Parathyroid adenoma (tissue), 2 donors: ENCODE measurements around the gene SEPTIN2.

Experiments
- H2AFZ ChIP-seq: fragments of 300-600 bp; sonication (generic); one replicate; pipeline ENCODE4 v1.7.0; 2017; ENCODE audit warnings: antibody characterized with exemption, mild to moderate bottlenecking
- H3K27ac ChIP-seq: fragments of 300-600 bp; sonication (generic); one replicate; pipeline ENCODE4 v1.7.0; 2017
- H3K27me3 ChIP-seq: fragments of 300-600 bp; sonication (generic); one replicate; pipeline ENCODE4 v1.7.0; 2017; ENCODE audit warnings: low read length; ENCODE audit not compliant: control insufficient read depth, insufficient read depth
- H3K36me3 ChIP-seq: fragments of 300-600 bp; sonication (generic); one replicate; pipeline ENCODE4 v1.7.0; 2017; ENCODE audit warnings: low read length; ENCODE audit not compliant: control insufficient read depth, insufficient read depth
- H3K4me1 ChIP-seq: fragments of 300-600 bp; sonication (generic); one replicate; pipeline ENCODE4 v1.7.0; 2017; ENCODE audit warnings: control low read depth
- H3K4me2 ChIP-seq: fragments of 300-600 bp; sonication (generic); one replicate; pipeline ENCODE4 v1.7.0; 2017; ENCODE audit warnings: low read length
- H3K4me3 ChIP-seq: fragments of 300-600 bp; sonication (generic); one replicate; pipeline ENCODE4 v1.7.0; 2017; ENCODE audit warnings: low read depth, low read length
- H3K79me2 ChIP-seq: fragments of 300-600 bp; sonication (generic); one replicate; pipeline ENCODE4 v1.7.0; 2017; ENCODE audit warnings: control low read depth
- H3K9ac ChIP-seq: fragments of 300-600 bp; sonication (generic); one replicate; pipeline ENCODE4 v1.7.0; 2017; ENCODE audit warnings: mild to moderate bottlenecking
- H3K9me3 ChIP-seq: fragments of 300-600 bp; sonication (generic); one replicate; pipeline ENCODE4 v1.7.0; 2017; ENCODE audit warnings: low read length; ENCODE audit not compliant: control insufficient read depth
- TF ChIP-seq, protein P1 (sequence below): fragments of 300-600 bp; sonication (generic); IDR thresholded peaks from one replicate; pipeline ENCODE4 v1.7.0; 2017; ENCODE audit warnings: antibody characterized with exemption, mild to moderate bottlenecking
- donor health status: primary hyperparathyroidism.

The SEPTIN2 gene

DNA sequence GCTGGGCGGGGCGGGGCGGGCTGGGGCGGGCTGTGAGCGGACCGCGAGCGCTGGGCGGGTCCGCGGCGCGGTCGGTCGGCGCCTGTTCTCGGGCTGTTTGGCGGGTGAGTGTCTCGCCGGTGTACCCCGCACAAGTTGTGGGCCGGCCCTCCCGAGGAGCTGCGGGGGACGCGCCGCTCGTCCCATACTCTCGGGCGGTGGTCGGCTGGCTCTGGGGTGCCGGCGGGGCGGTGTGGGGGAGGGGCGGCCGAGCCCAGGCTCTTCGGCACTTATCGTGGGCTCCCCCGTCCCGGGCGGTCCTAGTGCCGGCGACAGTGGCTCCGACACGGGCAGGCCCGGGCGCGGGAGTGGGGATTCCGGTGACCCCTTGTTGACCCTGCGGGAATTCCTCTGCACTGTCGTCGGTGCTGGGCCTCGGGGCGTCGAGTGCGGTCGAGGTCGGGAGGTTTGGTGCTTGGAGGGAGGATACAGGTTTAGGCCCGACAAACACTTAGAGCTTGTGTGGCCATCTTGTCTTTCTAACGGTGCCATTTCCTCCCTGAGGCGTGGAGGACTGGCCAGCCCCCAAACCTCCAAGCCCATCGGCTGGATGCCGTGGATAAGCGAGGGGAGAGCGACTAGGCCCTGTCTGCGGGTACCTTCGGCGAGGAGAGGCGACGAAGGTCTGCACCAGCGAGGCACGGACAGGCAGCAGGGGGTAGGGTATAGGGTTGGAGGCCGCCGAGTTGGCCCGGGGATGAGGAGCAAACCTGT, at the start of gene SEPTIN2:
SEPTIN2 (plus strand) TSS at position 47 of the 753 bp plus-strand sequence. CDS start 8,308 bp downstream, outside the sequence.
- Histone ChIP-seq H3K79me2 (peaks cover 67% of the 10 kb centered on the region), H3K4me2 (peak within 1 kb of the TSS; percentile 88), H3K9me3 (no peaks in the 10 kb centered on the region), H3K27ac (peak within 1 kb of the TSS; percentile 97), H3K4me1 (peaks cover 19% of the 10 kb centered on the region), H2AFZ (peak within 1 kb of the TSS; percentile 71), H3K27me3 (no peaks in the 10 kb centered on the region), H3K36me3 (no peaks in the 10 kb centered on the region), H3K4me3 (peak within 1 kb of the TSS; percentile 91), H3K9ac (peak within 1 kb of the TSS; percentile 73)
- TF ChIP-seq, protein P1, sequence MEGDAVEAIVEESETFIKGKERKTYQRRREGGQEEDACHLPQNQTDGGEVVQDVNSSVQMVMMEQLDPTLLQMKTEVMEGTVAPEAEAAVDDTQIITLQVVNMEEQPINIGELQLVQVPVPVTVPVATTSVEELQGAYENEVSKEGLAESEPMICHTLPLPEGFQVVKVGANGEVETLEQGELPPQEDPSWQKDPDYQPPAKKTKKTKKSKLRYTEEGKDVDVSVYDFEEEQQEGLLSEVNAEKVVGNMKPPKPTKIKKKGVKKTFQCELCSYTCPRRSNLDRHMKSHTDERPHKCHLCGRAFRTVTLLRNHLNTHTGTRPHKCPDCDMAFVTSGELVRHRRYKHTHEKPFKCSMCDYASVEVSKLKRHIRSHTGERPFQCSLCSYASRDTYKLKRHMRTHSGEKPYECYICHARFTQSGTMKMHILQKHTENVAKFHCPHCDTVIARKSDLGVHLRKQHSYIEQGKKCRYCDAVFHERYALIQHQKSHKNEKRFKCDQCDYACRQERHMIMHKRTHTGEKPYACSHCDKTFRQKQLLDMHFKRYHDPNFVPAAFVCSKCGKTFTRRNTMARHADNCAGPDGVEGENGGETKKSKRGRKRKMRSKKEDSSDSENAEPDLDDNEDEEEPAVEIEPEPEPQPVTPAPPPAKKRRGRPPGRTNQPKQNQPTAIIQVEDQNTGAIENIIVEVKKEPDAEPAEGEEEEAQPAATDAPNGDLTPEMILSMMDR: no peak

DNA sequence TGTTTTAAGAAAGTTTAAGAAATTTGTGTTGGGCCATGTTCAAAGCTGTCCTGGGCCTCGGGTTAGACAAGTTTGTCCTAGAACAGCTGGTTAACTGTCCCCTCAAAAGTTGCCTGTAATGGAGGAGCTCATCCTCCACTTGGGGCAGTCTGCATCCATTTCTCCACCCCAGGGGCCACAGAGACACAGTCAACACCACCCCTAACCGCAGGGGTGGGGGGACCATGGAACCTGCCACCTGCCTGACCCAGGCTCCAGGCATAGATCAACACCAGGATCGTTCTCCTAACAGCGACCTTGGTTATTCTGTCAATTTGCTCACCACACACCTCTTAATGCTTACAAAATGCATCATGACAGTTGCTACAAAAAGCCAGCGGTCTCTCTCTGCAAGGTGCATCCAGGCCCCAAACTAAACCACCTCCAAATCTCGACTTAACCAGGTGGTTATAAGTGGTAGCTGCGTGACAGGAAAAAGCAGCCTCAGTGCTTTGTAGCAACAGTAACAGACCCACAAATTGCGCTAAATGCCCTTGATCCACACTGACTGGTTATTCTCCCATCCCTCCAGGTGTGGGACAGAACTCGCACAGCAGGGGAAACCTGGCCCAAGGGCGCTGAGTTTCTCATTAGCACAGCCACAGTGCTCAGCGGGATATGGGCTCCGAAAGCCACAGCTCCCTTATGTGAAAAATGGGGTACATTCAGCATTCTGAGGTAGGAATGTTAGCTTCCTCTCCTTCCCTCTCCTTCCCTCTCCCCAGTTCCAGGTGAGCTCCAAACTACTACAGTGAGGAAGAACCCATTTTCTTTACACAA, 48.3 kb upstream of the SEPTIN2 start:
- Histone ChIP-seq H3K4me3 (no peak overlapping the region), H3K36me3 (no peaks in the 10 kb centered on the region), H3K27ac (no peak overlapping the region), H3K4me1 (peaks cover 10% of the 10 kb centered on the region), H3K9ac (no peak overlapping the region), H2AFZ (no peak overlapping the region), H3K27me3 (no peaks in the 10 kb centered on the region), H3K9me3 (no peaks in the 10 kb centered on the region), H3K79me2 (peaks cover 40% of the 10 kb centered on the region), H3K4me2 (no peak overlapping the region)
- TF ChIP-seq, protein P1: no peak

DNA sequence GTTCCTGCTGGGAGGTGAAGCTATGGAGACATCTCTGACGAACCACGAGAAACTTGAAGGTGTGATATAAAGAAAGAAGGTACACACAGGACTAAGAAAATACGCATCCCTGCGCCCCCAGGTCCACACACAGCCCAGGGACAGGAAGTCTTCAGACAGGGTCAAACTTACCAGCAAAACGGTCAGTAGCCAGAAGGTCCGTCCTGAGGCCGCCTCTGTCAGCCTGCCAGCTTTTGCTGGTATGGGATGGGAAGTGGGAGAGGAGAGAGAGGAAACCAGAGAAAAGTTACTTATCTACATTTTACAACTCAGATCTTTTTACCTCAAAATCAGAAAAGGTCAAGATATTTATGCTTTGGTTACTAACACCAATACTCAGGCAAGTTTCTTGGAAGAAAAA, 47.4 kb upstream of the SEPTIN2 start:
- H3K79me2 ChIP-seq: peaks cover 39% of the 10 kb centered on the region
- H3K4me2 ChIP-seq: no peak overlapping the region
- no peaks in the 10 kb centered on the region for H3K9me3 ChIP-seq
- no peak overlapping the region for H3K27ac ChIP-seq
- peaks cover 10% of the 10 kb centered on the region for H3K4me1 ChIP-seq
- H2AFZ ChIP-seq: no peak overlapping the region
- H3K36me3 ChIP-seq: no peaks in the 10 kb centered on the region
- no peak overlapping the region for H3K4me3 ChIP-seq
- no peak overlapping the region for H3K9ac ChIP-seq
- H3K27me3 ChIP-seq: no peaks in the 10 kb centered on the region
- TF ChIP-seq, protein P1: no peak

DNA sequence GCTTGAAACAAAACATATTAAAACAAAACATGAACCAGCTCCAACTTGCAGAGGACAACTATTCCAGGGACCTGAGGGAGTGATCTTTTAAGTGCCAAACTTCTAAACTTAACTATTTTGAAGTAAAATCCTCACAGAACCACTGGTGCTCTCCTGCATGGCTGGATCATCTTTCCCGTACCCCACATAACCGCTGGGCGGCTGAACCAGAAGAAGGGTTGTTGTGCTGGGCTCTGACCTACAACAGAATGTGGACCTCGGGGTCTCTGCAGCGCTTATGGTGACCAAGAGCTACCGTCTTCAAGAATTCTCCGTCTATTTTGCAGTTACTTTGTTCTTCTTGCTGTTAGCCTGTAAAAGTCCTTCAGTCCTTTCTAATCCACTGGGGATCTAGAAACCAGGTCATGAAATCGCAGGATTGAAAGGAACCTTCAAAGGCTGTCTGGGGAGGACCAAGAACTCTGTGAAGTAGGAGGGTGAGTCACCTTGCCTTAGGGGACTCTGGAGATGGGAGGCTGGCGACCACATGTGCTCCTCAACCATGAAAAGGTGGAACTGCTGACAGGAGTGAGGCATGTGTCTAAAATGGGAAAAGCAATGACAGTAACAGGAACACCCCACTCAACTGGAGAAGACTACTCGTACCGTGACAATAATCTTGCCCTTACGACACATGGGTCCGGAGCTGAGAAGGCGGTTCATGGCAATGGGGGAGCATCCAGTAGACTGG, 46.8 kb upstream of the SEPTIN2 start:
- H3K27me3 ChIP-seq: no peaks in the 10 kb centered on the region
- peaks cover 10% of the 10 kb centered on the region for H3K4me1 ChIP-seq
- peak overlapping the region; percentile 40 for H3K4me2 ChIP-seq
- H3K27ac ChIP-seq: no peak overlapping the region
- H3K79me2 ChIP-seq: peaks cover 37% of the 10 kb centered on the region
- no peaks in the 10 kb centered on the region for H3K36me3 ChIP-seq
- H3K9me3 ChIP-seq: no peaks in the 10 kb centered on the region
- no peak overlapping the region for H3K9ac ChIP-seq
- no peak overlapping the region for H2AFZ ChIP-seq
- no peak overlapping the region for H3K4me3 ChIP-seq
- TF ChIP-seq, protein P1: no peak
